Hepatocyte (in vitro differentiated cells): ENCODE results near the gene ZNF354C.

ENCODE experiments used
- EZH2 ChIP-seq: fragments of 200-600 bp; sonication (generic); IDR thresholded peaks from 2 replicates; pipeline ENCODE4 v1.6.1; 2016; ENCODE audit warnings: antibody characterized with exemption, mild to moderate bottlenecking, borderline replicate concordance
- TF ChIP-seq, protein P1 (sequence below): fragments of 200-600 bp; sonication (generic); IDR thresholded peaks from 2 replicates; pipeline ENCODE4 v1.5.1; 2016; ENCODE audit warnings: antibody characterized with exemption, mild to moderate bottlenecking; ENCODE audit not compliant: poor library complexity

- TF ChIP-seq, protein P1, sequence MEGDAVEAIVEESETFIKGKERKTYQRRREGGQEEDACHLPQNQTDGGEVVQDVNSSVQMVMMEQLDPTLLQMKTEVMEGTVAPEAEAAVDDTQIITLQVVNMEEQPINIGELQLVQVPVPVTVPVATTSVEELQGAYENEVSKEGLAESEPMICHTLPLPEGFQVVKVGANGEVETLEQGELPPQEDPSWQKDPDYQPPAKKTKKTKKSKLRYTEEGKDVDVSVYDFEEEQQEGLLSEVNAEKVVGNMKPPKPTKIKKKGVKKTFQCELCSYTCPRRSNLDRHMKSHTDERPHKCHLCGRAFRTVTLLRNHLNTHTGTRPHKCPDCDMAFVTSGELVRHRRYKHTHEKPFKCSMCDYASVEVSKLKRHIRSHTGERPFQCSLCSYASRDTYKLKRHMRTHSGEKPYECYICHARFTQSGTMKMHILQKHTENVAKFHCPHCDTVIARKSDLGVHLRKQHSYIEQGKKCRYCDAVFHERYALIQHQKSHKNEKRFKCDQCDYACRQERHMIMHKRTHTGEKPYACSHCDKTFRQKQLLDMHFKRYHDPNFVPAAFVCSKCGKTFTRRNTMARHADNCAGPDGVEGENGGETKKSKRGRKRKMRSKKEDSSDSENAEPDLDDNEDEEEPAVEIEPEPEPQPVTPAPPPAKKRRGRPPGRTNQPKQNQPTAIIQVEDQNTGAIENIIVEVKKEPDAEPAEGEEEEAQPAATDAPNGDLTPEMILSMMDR = no peak
- no peak for TF ChIP-seq EZH2
Measured at GRCh38 chr5:179113945-179114641, 53.9 kb downstream of the ZNF354C start.
